ENCODE results near the gene MCRIP1.
A peak's percentile ranks its signal among the peaks of the same experiment; 100 is the strongest.
"Not testable (repeated sequence)": the region's sequence is repeated elsewhere in the genome, so short reads cannot be mapped to it uniquely, and the experiment has no call there.

Gene MCRIP1

GRCh38 chr17:81840826-81841778, 8.0 kb upstream of the MCRIP1 start:
- DNase-seq, result no peak

GRCh38 chr17:81840059-81840458, 7.0 kb upstream of the MCRIP1 start:
- DNase-seq, result not testable (repeated sequence)

- no peak for DNase-seq
Observed at GRCh38 chr17:81839301-81839700, 6.2 kb upstream of the MCRIP1 start.

GRCh38 chr17:81838753-81839255, 5.7 kb upstream of the MCRIP1 start:
- no peak for DNase-seq

- DNase-seq, result no peak
Observed at GRCh38 chr17:81837641-81838040, 4.5 kb upstream of the MCRIP1 start.

GRCh38 chr17:81834831-81835267, 1.8 kb upstream of the MCRIP1 start, which contains the start of gene PPP1R27:
PPP1R27 (minus strand) TSS chr17:81835050; CDS start chr17:81834953, 97 bp downstream.
- DNase-seq, result no peak

- DNase-seq, result no peak
Observed at GRCh38 chr17:81833921-81834830, 1.1 kb upstream of the MCRIP1 start.

- DNase-seq, result peak; percentile 25
Observed at GRCh38 chr17:81832608-81833159, 407 bp downstream of the MCRIP1 start.

- DNase-seq, result peak; percentile 27
Observed at GRCh38 chr17:81831957-81832607, 1.0 kb downstream of the MCRIP1 start.

- no peak for DNase-seq
Observed at GRCh38 chr17:81831563-81831956, 1.5 kb downstream of the MCRIP1 start.

GRCh38 chr17:81829858-81830257, 3.2 kb downstream of the MCRIP1 start:
- DNase-seq, result no peak

GRCh38 chr17:81828656-81829055, 4.4 kb downstream of the MCRIP1 start:
- DNase-seq, result no peak

GRCh38 chr17:81825841-81826466, 7.1 kb downstream of the MCRIP1 start:
- no peak for DNase-seq

- no peak for DNase-seq
Observed at GRCh38 chr17:81824595-81824994, 8.5 kb downstream of the MCRIP1 start.

GRCh38 chr17:81823820-81824550, 9.1 kb downstream of the MCRIP1 start:
- no peak for DNase-seq

- DNase-seq, result no peak
Observed at GRCh38 chr17:81822996-81823819, 9.9 kb downstream of the MCRIP1 start.

- DNase-seq, result no peak
Observed at GRCh38 chr17:81822312-81822637, 10.8 kb downstream of the MCRIP1 start.

GRCh38 chr17:81821603-81822311, 11.3 kb downstream of the MCRIP1 start:
- no peak for DNase-seq

GRCh38 chr17:81821147-81821546, 11.9 kb downstream of the MCRIP1 start:
- DNase-seq, result no peak

- DNase-seq, result no peak
Observed at GRCh38 chr17:81819708-81820107, 13.4 kb downstream of the MCRIP1 start.

Measured in activated T-cell treated with anti-CD3 and anti-CD28 coated beads for 4 hours (primary cell).